Measurements from ENCODE around the gene RTF1. TPM values are rescaled to one million over a fixed set of nuclear protein-coding genes. Genes with fewer than 3 reads are reported as not detected.

Gene RTF1
- polyA plus RNA-seq, 3 donors = 62.8 to 73.0 (median 66.3) TPM

GRCh38 chr15:41513506-41514227, 96.8 kb downstream of the RTF1 start, which contains the start of gene LTK:
Gene LTK (minus strand): TSS chr15:41513827. CDS start chr15:41513709, 118 bp downstream.
- DNase-seq (ENCODE audit: extremely low read depth in 1 of 11, low read depth in 9 of 11, low spot score in 4 of 11) = peak in 1 of 11 donors; percentile 55

GRCh38 chr15:41517895-41518449, 101.1 kb downstream of the RTF1 start:
- no peak for DNase-seq (ENCODE audit: extremely low read depth in 1 of 11, low read depth in 9 of 11, low spot score in 4 of 11)

GRCh38 chr15:41520636-41521035, 103.7 kb downstream of the RTF1 start:
- DNase-seq (ENCODE audit: extremely low read depth in 1 of 11, low read depth in 9 of 11, low spot score in 4 of 11) = no peak

- no peak for DNase-seq (ENCODE audit: extremely low read depth in 1 of 11, low read depth in 9 of 11, low spot score in 4 of 11)
Measured at GRCh38 chr15:41521614-41522013, 104.7 kb downstream of the RTF1 start.

- no peak for DNase-seq (ENCODE audit: extremely low read depth in 1 of 11, low read depth in 9 of 11, low spot score in 4 of 11)
Measured at GRCh38 chr15:41523097-41523496, 106.2 kb downstream of the RTF1 start.

- DNase-seq (ENCODE audit: extremely low read depth in 1 of 11, low read depth in 9 of 11, low spot score in 4 of 11) = no peak
Measured at GRCh38 chr15:41530363-41530956, 113.6 kb downstream of the RTF1 start.

Other genes starting within 250 kb of the RTF1 start
- gene EXD1, start 186.3 kb upstream of the RTF1 start, polyA plus RNA-seq (ENCODE audit: insufficient read length in 3 of 3) = not detected
- 10 to 100 TPM; 55.6 to 63.5 (median 62.3) TPM for gene CHP1, start 185.8 kb upstream of the RTF1 start, polyA plus RNA-seq (ENCODE audit: insufficient read length in 3 of 3)
- 10 to 100 TPM in 2 of 3 donors, 1 to 10 TPM in 1; 7.2 to 12.2 (median 10.5) TPM for gene OIP5, start 84.5 kb upstream of the RTF1 start, polyA plus RNA-seq (ENCODE audit: insufficient read length in 3 of 3)
- 100 to 1,000 TPM in 2 of 3 donors, 10 to 100 TPM in 1; 87.8 to 119 (median 117) TPM for gene NUSAP1, start 84.2 kb upstream of the RTF1 start, polyA plus RNA-seq (ENCODE audit: insufficient read length in 3 of 3)
- 10 to 100 TPM; 22.7 to 27.2 (median 25.8) TPM for gene NDUFAF1, start 14.6 kb upstream of the RTF1 start, polyA plus RNA-seq (ENCODE audit: insufficient read length in 3 of 3)
- gene ITPKA, start 76.8 kb downstream of the RTF1 start, polyA plus RNA-seq (ENCODE audit: insufficient read length in 3 of 3) = under 1 TPM; 0.44 to 0.63 (median 0.47) TPM
- gene LTK, start 96.7 kb downstream of the RTF1 start, polyA plus RNA-seq (ENCODE audit: insufficient read length in 3 of 3) = 1 to 10 TPM; 1.9 to 2.8 (median 2.2) TPM
- gene RPAP1, start 127.2 kb downstream of the RTF1 start, polyA plus RNA-seq (ENCODE audit: insufficient read length in 3 of 3) = 10 to 100 TPM; 25.5 to 33.0 (median 31.9) TPM
- 100 to 1,000 TPM; 139 to 175 (median 140) TPM for gene TYRO3, start 142.1 kb downstream of the RTF1 start, polyA plus RNA-seq (ENCODE audit: insufficient read length in 3 of 3)
- gene MGA, start 243.3 kb downstream of the RTF1 start, polyA plus RNA-seq (ENCODE audit: insufficient read length in 3 of 3) = 10 to 100 TPM; 36.2 to 40.8 (median 39.2) TPM